GM19099 (cell line): ENCODE results near the gene IL17D.

Experiments
- POLR2A ChIP-seq: IDR thresholded peaks from 3 replicates; pipeline ENCODE4 v1.6.1; 2011; ENCODE audit warnings: low read depth; ENCODE audit not compliant: insufficient read length; ENCODE audit errors: extremely low read depth

Gene IL17D

GRCh38 chr13:20702915-20703779 is at the start of gene IL17D:
TSS of gene IL17D (plus strand) at chr13:20703699. CDS start at chr13:20704002, 303 bp downstream.
- TF ChIP-seq POLR2A, result no peak

- no peak for TF ChIP-seq POLR2A
Observed at GRCh38 chr13:20654156-20654555, 49.3 kb upstream of the IL17D start.

- TF ChIP-seq POLR2A, result no peak
Observed at GRCh38 chr13:20658451-20659040, 45.0 kb upstream of the IL17D start.

GRCh38 chr13:20664351-20664750 is 39.1 kb upstream of the IL17D start:
- no peak for TF ChIP-seq POLR2A

GRCh38 chr13:20666948-20667347 is 36.6 kb upstream of the IL17D start:
- no peak for TF ChIP-seq POLR2A

- no peak for TF ChIP-seq POLR2A
Observed at GRCh38 chr13:20667857-20668437, 35.6 kb upstream of the IL17D start.

- TF ChIP-seq POLR2A, result no peak
Observed at GRCh38 chr13:20669162-20669561, 34.3 kb upstream of the IL17D start.

- no peak for TF ChIP-seq POLR2A
Observed at GRCh38 chr13:20671789-20672188, 31.7 kb upstream of the IL17D start.

- TF ChIP-seq POLR2A, result no peak
Observed at GRCh38 chr13:20672772-20673171, 30.7 kb upstream of the IL17D start.

GRCh38 chr13:20673715-20674114 is 29.8 kb upstream of the IL17D start:
- no peak for TF ChIP-seq POLR2A

GRCh38 chr13:20676213-20676612 is 27.3 kb upstream of the IL17D start:
- TF ChIP-seq POLR2A, result no peak

- no peak for TF ChIP-seq POLR2A
Observed at GRCh38 chr13:20679879-20680278, 23.6 kb upstream of the IL17D start.

- no peak for TF ChIP-seq POLR2A
Observed at GRCh38 chr13:20680416-20681080, 23.0 kb upstream of the IL17D start.

GRCh38 chr13:20682061-20682460 is 21.4 kb upstream of the IL17D start:
- TF ChIP-seq POLR2A, result no peak

GRCh38 chr13:20684041-20684440 is 19.5 kb upstream of the IL17D start:
- TF ChIP-seq POLR2A, result no peak

- TF ChIP-seq POLR2A, result no peak
Observed at GRCh38 chr13:20684546-20684945, 19.0 kb upstream of the IL17D start.

GRCh38 chr13:20685092-20685491 is 18.4 kb upstream of the IL17D start:
- no peak for TF ChIP-seq POLR2A
